ENCODE results near the gene PKNOX1.
"Not testable (repeated sequence)": the region's sequence is repeated elsewhere in the genome, so short reads cannot be mapped to it uniquely, and the experiment has no call there.

DNA sequence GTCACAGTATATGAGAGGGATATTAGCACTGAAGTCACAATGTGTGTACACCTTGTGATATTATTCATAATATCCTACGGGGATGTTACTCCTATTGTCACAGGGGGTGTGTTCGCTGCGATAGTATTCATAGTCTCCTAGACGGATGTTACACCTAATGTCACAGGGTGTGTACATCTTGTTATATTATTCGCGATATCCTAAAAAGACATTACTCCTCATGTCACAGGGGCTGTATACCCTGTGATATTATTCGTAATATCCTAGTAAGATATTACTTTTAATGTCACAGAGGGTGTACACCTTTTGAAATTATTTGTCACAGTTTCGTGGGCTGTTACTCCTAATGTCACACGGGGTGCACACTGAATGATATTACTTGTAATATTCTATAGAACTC, 23.2 kb upstream of the PKNOX1 start:
- TF ChIP-seq SUZ12 (IDR thresholded peaks at IDR 0.05; ENCODE audit: extremely low read depth, insufficient read depth, insufficient read length); ZNF274 (IDR thresholded peaks at IDR 0.05; ENCODE audit: low read depth, low read length): not testable (repeated sequence)

All from NT2/D1 (cell line).